ENCODE data around the gene THSD4.
A peak's percentile ranks its signal among the peaks of the same experiment; 100 is the strongest.
"Not testable (repeated sequence)": the region's sequence is repeated elsewhere in the genome, so short reads cannot be mapped to it uniquely, and the experiment has no call there.

Gene THSD4

DNA sequence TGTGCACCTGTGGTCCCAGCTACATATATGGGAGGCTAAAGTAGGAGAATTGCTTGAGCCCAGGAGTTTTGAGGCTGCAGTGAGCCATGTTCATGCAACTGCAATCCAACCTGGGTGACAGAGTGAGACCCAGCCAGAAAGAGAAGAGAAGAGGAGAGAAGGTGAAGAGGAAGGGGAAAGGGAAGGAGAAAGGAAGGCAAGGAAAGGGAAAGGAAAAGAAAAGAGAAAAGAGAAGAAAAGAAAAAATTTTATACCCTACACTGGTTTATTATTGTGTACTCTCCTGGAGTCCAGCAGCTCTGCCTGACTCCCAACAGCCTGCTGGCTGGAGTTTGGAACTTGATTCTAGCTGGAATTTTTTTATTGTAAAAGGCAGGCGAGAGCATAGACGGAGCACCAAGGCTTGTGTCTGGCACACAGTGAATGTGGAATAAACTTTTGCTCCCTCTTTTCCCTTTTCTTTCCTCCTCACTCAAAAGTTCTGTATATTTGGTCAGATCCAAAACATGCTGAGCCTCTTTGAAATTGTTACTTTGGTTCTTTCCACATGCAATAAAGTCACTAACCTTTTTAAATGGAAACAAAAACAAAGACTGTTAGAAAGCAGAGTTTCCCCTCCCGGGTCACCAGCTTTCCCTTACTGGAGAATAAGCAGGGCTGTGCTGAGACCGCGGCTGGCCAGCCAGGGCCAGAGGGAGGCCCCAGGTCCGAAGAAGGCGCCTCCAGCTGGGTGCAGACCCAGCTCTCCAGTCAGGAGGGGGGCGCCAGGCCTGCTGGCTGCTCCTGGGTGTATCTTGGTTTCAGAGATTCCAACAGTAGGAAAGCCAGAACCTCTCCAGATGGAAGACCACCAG lies 9.9 kb downstream of the THSD4 start:
- DNase-seq = no peak

DNA sequence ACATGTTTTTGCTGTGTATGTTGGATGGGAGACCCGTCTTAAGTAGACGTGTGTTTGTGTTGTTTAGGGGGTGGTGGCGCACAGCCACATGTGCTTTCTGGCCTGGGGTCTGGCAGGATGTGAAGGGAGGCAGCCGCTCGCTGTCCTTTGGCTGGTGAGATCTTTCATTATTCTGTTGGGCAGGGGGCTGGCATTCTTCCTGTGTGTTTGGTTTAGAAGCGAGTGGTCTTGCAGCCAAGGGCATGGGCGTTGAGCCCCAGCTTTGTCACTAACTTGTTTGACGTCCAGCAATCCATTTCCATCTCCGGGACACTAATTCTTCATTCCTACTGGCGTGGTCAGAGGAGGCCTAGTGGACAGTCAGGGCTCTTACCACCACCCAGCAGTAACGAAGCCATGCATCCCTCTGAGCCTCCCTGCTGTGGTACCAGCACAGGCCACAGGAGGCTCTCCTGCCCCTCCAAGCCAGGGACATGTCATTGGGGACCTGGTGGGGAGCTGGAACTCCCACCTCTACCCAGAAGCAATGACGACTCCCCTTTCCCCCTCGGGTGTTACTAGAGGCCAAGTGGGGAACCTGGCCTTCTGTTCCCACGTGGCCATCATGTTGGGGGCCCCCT lies 10.7 kb downstream of the THSD4 start:
- no peak for DNase-seq

GRCh38 chr15:71127083-71127482 lies 11.8 kb downstream of the THSD4 start:
- DNase-seq = no peak

DNA sequence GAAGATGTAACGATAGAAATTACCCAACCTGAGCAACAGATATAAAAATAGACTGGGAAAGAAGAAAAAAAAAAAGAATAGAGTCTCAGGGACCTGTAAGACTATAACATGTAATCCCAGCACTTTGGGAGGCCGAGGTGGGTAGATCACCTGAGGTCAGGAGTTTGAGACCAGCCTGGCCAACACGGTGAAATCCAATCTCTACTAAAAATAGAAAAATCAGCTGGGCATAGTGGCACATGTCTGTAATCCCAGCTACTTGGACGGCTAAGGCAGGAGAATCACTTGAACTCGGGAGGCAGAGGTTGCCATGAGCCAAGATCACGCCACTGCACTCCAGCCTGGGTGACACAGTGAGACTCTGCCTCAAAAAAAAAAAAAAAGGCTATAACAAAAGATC lies 12.9 kb downstream of the THSD4 start:
- DNase-seq = not testable (repeated sequence)

DNA sequence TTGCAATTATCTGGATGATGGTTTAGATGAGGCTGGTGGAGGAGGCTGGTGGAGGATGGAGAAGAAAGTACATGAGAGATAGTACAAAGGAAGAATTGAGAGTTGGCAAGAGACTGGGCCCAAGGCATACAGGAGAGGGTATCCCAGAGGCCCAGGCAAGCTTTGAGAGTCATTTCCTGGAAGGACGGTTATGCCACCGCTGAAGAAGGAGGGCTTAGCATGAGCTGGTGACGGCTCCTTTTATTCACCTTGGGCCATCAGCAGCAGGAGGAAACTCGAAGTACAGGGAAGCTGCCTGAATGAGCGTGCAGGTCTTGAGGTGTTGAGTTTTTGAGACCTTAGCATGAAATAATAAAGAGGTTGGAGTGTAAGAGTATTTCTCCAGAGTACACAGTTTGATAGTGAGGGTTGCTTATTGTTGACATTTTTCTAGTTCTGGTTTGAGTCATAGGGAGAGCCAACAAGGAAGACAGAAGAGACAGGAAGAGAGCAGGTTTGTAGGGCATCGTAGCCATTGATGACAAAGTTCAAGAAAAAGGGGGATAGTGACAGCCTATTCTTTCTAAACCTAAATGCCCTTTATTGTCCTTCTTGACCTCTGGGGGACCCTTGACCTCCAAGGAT lies 13.8 kb downstream of the THSD4 start:
- no peak for DNase-seq

- no peak for DNase-seq
These were observed 14.4 kb downstream of the THSD4 start for GRCh38 chr15:71129669-71130068.

GRCh38 chr15:71131601-71132362 lies 16.5 kb downstream of the THSD4 start:
- DNase-seq = no peak

DNA sequence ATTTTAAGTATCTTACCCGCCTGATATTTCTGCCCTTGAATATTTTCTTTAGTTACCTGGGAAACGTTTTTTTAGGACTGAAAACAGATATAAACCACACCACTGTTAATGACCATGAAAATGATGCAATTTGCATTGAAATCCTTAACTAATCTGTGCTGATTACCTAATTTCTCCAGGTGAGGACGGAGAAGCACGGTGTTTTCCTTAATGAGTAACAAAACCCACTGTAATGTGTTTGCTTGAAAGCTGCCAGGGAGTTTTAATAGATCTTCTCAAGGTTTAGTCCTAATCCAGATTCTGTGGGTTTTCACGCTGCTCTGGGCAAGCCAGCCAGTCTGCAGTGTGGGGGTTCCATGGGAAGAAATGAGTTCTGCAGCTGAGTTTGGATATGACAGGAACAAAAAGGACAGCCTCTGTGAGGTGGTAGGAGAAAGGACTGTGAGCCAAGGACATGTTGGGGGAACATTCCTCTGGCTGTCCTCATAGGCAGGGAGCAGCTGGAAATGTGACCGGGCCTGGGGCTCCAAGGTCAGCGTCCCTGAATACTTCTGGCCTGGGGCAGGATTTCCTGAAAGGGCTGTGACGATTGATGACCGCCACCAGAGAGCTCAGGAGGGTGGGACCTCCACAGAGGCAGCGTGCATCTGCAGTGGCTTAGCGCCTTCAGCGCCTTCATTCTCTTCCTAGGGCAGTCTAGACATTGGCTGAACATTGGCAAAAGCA lies 18.6 kb downstream of the THSD4 start:
- DNase-seq = no peak

- no peak for DNase-seq
These were observed 21.0 kb downstream of the THSD4 start for GRCh38 chr15:71136159-71136783.

- no peak for DNase-seq
These were observed 21.7 kb downstream of the THSD4 start for GRCh38 chr15:71136793-71137518.

GRCh38 chr15:71138473-71138872 lies 23.2 kb downstream of the THSD4 start:
- DNase-seq = no peak

GRCh38 chr15:71139241-71139640 lies 24.0 kb downstream of the THSD4 start:
- DNase-seq = no peak

- DNase-seq = no peak
These were observed 26.3 kb downstream of the THSD4 start for GRCh38 chr15:71141572-71141971.

- DNase-seq = no peak
These were observed 27.5 kb downstream of the THSD4 start for GRCh38 chr15:71142780-71143179.

- no peak for DNase-seq
These were observed 28.4 kb downstream of the THSD4 start for GRCh38 chr15:71143373-71144310.

GRCh38 chr15:71145648-71146047 lies 30.4 kb downstream of the THSD4 start:
- DNase-seq = no peak

GRCh38 chr15:71146580-71146982 lies 31.3 kb downstream of the THSD4 start:
- peak; percentile 4 for DNase-seq

GRCh38 chr15:71148048-71148447 lies 32.8 kb downstream of the THSD4 start:
- no peak for DNase-seq

- DNase-seq = peak; percentile 3
These were observed 34.6 kb downstream of the THSD4 start for GRCh38 chr15:71149646-71150557.
